RWPE2 (cell line): Measurements from ENCODE around the gene GPR25.

Experiments
- ATAC-seq: fragments of 200-7000 bp; cut with Tn5 transposase; 3 replicates; pipeline ENCODE4 v1.9.1; 2021; ENCODE audit warnings: low read depth
- DNase-seq: peaks from one replicate; pipeline ENCODE4 v3.0.0-alpha.2; 2020; ENCODE audit warnings: low spot score
- H3K27ac ChIP-seq: fragments of 450-650 bp; 2 replicates; pipeline ENCODE4 v1.5.1; 2017; ENCODE audit warnings: mild to moderate bottlenecking; ENCODE audit not compliant: poor library complexity, severe bottlenecking
- H3K27me3 ChIP-seq: fragments of 250-450 bp; sonication (Bioruptor Pico); 2 replicates; pipeline ENCODE4 v1.5.1; 2021; ENCODE audit warnings: mild to moderate bottlenecking, moderate library complexity; ENCODE audit not compliant: insufficient read depth, poor library complexity, severe bottlenecking
- H3K36me3 ChIP-seq: fragments of 250-450 bp; sonication (Bioruptor Pico); 2 replicates; pipeline ENCODE4 v1.5.1; 2020; ENCODE audit warnings: low read depth, mild to moderate bottlenecking, moderate library complexity
- H3K4me1 ChIP-seq: fragments of 250-450 bp; sonication (Bioruptor Pico); 2 replicates; pipeline ENCODE4 v1.5.1; 2021; ENCODE audit warnings: mild to moderate bottlenecking, moderate library complexity; ENCODE audit not compliant: insufficient read depth, poor library complexity, severe bottlenecking
- H3K4me3 ChIP-seq: fragments of 250-450 bp; sonication (Bioruptor Pico); 2 replicates; pipeline ENCODE4 v1.5.1; 2021; ENCODE audit warnings: mild to moderate bottlenecking, moderate library complexity; ENCODE audit not compliant: severe bottlenecking
- H3K9me3 ChIP-seq: fragments of 250-450 bp; sonication (Bioruptor Pico); 2 replicates; pipeline ENCODE4 v1.5.1; 2021; ENCODE audit warnings: mild to moderate bottlenecking, moderate library complexity; ENCODE audit not compliant: severe bottlenecking
- TF ChIP-seq, protein P1 (sequence below): fragments of 450-650 bp; IDR thresholded peaks from one replicate; pipeline ENCODE4 v1.5.1; 2017; ENCODE audit warnings: mild to moderate bottlenecking, moderate library complexity; ENCODE audit not compliant: poor library complexity, severe bottlenecking

The GPR25 gene

DNA sequence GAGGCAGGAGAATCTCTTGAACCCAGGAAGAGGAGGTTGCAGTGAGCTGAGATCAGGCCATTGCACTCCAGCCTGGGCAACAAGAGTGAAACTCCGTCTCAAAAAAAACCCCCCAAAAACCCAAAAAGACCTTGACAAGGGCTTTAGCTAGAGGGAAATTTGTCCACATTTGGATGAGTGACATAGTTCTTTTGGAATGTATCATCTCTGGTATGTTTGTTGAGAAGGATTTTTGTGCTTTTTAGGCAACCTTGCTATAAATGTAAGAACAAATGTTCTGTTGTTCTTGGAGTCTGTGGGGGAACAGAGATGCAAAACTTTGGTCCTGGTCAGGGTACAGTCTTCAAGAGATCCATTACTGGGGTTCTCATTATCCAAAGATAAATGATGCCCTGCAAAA is 50.8 kb downstream of the GPR25 start:
- H3K27ac ChIP-seq: no peak overlapping the region
- no peaks in the 10 kb centered on the region for H3K4me1 ChIP-seq
- no peak overlapping the region for H3K4me3 ChIP-seq
- TF ChIP-seq, protein P1, sequence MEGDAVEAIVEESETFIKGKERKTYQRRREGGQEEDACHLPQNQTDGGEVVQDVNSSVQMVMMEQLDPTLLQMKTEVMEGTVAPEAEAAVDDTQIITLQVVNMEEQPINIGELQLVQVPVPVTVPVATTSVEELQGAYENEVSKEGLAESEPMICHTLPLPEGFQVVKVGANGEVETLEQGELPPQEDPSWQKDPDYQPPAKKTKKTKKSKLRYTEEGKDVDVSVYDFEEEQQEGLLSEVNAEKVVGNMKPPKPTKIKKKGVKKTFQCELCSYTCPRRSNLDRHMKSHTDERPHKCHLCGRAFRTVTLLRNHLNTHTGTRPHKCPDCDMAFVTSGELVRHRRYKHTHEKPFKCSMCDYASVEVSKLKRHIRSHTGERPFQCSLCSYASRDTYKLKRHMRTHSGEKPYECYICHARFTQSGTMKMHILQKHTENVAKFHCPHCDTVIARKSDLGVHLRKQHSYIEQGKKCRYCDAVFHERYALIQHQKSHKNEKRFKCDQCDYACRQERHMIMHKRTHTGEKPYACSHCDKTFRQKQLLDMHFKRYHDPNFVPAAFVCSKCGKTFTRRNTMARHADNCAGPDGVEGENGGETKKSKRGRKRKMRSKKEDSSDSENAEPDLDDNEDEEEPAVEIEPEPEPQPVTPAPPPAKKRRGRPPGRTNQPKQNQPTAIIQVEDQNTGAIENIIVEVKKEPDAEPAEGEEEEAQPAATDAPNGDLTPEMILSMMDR: no peak
- no peaks in the 10 kb centered on the region for H3K36me3 ChIP-seq
- no peaks in the 10 kb centered on the region for H3K27me3 ChIP-seq
- H3K9me3 ChIP-seq: no peaks in the 10 kb centered on the region
- DNase-seq (no peak), ATAC-seq (no peak)
